Camera-type eye (tissue), 1 donor: ENCODE results near the gene CISTR. TPM values are rescaled to one million over a fixed set of nuclear protein-coding genes. Genes with fewer than 3 reads are reported as not detected.

Experiments
- total RNA-seq: library from RNA; depleted of rRNA; stranded (reverse); fragments of >200 nt; gene quantifications from one replicate; pipeline ENCODE4 v1.2.3, GENCODE V29; 2014

Gene CISTR
- not detected for total RNA-seq

GRCh38 chr12:53751336-53752191 is at the start of gene CISTR:
Gene CISTR (minus strand): TSS chr12:53751979.

GRCh38 chr12:53727310-53728041 is 24.3 kb downstream of the CISTR start, which contains the start of gene CALCOCO1:
Gene CALCOCO1 (minus strand): TSS chr12:53727452. CDS start chr12:53725242, 2,210 bp downstream.

Other genes starting within 250 kb of the CISTR start
- gene NPFF, start 244.5 kb downstream of the CISTR start, total RNA-seq = not detected
- 26.3 TPM for gene ATF7, start 125.6 kb downstream of the CISTR start, total RNA-seq
- 112 TPM for gene ATP5MC2, start 75.9 kb downstream of the CISTR start, total RNA-seq
- 168 TPM for gene CALCOCO1, start 24.5 kb downstream of the CISTR start, total RNA-seq
- gene HOXC13, start 186.9 kb upstream of the CISTR start, total RNA-seq = not detected
- gene HOXC12, start 202.9 kb upstream of the CISTR start, total RNA-seq = not detected
- gene HOXC11, start 221.1 kb upstream of the CISTR start, total RNA-seq = not detected
- not detected for gene HOTAIR, start 223.0 kb upstream of the CISTR start, total RNA-seq
- gene HOXC10, start 233.2 kb upstream of the CISTR start, total RNA-seq = not detected
- not detected for gene HOXC9, start 248.2 kb upstream of the CISTR start, total RNA-seq